ENCODE results near the gene PBX1.

PBX1 gene

GRCh38 chr1:164895026-164895912, 336.3 kb downstream of the PBX1 start:
- no peak for DNase-seq

- DNase-seq, result no peak
These were observed 342.0 kb downstream of the PBX1 start for GRCh38 chr1:164901031-164901430.
